Neural cell (in vitro differentiated cells): ENCODE data around the gene IRF2BP1.
"Not testable (repeated sequence)": the region's sequence is repeated elsewhere in the genome, so short reads cannot be mapped to it uniquely, and the experiment has no call there.

ENCODE experiments used
- TF ChIP-seq, protein P1 (sequence below): fragments of 450-650 bp; IDR thresholded peaks from 2 replicates; pipeline ENCODE4 v1.5.1; 2014; ENCODE audit warnings: antibody characterized with exemption, mild to moderate bottlenecking, moderate library complexity; ENCODE audit not compliant: poor library complexity, severe bottlenecking
- TF ChIP-seq, protein P2 (sequence below): IDR thresholded peaks from 2 replicates; pipeline ENCODE4 v1.6.1; 2012; ENCODE audit warnings: borderline replicate concordance

DNA sequence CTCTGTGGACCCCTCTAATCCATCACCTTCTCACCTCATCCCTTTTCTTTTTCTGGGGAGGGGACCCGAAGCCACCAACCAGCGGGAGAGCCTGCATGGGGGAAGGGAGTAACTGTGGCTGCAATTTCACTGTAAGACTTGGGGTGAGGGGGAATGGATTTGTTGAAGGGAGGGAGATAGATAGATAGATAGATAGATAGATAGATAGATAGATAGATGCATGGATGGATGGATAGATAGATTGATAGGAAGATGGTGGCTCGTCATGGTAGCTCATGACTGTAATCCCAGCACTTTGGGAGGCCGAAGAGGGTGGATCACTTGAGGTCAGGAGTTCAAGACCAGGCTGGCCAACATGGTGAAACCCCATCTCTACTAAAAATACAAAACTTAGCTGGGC lies 18.7 kb downstream of the IRF2BP1 start:
- TF ChIP-seq, protein P1, sequence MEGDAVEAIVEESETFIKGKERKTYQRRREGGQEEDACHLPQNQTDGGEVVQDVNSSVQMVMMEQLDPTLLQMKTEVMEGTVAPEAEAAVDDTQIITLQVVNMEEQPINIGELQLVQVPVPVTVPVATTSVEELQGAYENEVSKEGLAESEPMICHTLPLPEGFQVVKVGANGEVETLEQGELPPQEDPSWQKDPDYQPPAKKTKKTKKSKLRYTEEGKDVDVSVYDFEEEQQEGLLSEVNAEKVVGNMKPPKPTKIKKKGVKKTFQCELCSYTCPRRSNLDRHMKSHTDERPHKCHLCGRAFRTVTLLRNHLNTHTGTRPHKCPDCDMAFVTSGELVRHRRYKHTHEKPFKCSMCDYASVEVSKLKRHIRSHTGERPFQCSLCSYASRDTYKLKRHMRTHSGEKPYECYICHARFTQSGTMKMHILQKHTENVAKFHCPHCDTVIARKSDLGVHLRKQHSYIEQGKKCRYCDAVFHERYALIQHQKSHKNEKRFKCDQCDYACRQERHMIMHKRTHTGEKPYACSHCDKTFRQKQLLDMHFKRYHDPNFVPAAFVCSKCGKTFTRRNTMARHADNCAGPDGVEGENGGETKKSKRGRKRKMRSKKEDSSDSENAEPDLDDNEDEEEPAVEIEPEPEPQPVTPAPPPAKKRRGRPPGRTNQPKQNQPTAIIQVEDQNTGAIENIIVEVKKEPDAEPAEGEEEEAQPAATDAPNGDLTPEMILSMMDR: not testable (repeated sequence)
- TF ChIP-seq, protein P2, sequence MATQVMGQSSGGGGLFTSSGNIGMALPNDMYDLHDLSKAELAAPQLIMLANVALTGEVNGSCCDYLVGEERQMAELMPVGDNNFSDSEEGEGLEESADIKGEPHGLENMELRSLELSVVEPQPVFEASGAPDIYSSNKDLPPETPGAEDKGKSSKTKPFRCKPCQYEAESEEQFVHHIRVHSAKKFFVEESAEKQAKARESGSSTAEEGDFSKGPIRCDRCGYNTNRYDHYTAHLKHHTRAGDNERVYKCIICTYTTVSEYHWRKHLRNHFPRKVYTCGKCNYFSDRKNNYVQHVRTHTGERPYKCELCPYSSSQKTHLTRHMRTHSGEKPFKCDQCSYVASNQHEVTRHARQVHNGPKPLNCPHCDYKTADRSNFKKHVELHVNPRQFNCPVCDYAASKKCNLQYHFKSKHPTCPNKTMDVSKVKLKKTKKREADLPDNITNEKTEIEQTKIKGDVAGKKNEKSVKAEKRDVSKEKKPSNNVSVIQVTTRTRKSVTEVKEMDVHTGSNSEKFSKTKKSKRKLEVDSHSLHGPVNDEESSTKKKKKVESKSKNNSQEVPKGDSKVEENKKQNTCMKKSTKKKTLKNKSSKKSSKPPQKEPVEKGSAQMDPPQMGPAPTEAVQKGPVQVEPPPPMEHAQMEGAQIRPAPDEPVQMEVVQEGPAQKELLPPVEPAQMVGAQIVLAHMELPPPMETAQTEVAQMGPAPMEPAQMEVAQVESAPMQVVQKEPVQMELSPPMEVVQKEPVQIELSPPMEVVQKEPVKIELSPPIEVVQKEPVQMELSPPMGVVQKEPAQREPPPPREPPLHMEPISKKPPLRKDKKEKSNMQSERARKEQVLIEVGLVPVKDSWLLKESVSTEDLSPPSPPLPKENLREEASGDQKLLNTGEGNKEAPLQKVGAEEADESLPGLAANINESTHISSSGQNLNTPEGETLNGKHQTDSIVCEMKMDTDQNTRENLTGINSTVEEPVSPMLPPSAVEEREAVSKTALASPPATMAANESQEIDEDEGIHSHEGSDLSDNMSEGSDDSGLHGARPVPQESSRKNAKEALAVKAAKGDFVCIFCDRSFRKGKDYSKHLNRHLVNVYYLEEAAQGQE: not testable (repeated sequence)
